ENCODE measurements around the gene PAQR7.

PAQR7 gene

DNA sequence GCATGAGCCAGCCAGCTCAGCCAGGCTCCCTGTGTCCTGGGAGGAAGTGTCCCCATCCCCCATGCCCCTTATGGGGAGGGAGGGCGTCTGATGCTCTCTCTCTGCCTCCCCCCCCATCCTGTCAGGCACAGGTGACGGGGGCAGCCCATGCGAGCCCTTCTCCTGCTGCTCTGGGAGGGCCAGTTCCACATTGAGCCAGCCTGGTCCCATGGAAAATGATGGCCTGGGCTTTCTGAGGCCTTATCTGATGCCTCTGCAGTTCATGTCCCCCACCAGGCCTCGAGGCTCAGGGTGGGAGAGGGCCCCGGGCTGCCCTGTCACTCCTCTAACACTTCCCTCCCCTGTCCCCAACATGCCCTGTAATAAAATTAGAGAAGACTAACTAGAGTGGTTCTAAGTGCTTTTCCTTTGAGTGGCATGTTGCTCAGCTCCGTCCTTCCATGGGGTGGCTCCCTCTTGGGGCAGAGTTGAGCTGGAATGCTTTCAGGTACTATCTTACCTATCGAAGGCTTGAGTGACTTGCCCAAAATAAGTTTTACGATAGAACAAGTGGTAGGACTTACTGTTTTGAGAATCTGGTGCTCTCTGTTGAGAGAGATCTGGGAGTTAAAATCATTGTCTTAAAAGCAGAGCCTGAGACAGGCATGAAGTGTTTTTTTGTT is 57.5 kb downstream of the PAQR7 start:
- DNase-seq (ENCODE audit: low read depth), result no peak

GRCh38 chr1:25816112-25816718 is 59.3 kb downstream of the PAQR7 start:
- no peak for DNase-seq (ENCODE audit: low read depth)
- H3K4me3 ChIP-seq (ENCODE audit: low read length), result no peak overlapping the region
- TF ChIP-seq, protein P1, sequence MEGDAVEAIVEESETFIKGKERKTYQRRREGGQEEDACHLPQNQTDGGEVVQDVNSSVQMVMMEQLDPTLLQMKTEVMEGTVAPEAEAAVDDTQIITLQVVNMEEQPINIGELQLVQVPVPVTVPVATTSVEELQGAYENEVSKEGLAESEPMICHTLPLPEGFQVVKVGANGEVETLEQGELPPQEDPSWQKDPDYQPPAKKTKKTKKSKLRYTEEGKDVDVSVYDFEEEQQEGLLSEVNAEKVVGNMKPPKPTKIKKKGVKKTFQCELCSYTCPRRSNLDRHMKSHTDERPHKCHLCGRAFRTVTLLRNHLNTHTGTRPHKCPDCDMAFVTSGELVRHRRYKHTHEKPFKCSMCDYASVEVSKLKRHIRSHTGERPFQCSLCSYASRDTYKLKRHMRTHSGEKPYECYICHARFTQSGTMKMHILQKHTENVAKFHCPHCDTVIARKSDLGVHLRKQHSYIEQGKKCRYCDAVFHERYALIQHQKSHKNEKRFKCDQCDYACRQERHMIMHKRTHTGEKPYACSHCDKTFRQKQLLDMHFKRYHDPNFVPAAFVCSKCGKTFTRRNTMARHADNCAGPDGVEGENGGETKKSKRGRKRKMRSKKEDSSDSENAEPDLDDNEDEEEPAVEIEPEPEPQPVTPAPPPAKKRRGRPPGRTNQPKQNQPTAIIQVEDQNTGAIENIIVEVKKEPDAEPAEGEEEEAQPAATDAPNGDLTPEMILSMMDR (conservative IDR thresholded peaks at IDR 0.05; ENCODE audit: low read depth, low read length), result no peak

More for the DNA sequence above, 57.5 kb downstream of the PAQR7 start:
- H3K4me3 ChIP-seq (ENCODE audit: low read length), result no peak overlapping the region
- TF ChIP-seq, protein P1 (conservative IDR thresholded peaks at IDR 0.05; ENCODE audit: low read depth, low read length), result peak; percentile 37

- no peak for DNase-seq (ENCODE audit: low read depth)
- no peak overlapping the region for H3K4me3 ChIP-seq (ENCODE audit: low read length)
- TF ChIP-seq, protein P1 (conservative IDR thresholded peaks at IDR 0.05; ENCODE audit: low read depth, low read length), result no peak
Measured at GRCh38 chr1:25815208-25816111, 60.0 kb downstream of the PAQR7 start.

DNA sequence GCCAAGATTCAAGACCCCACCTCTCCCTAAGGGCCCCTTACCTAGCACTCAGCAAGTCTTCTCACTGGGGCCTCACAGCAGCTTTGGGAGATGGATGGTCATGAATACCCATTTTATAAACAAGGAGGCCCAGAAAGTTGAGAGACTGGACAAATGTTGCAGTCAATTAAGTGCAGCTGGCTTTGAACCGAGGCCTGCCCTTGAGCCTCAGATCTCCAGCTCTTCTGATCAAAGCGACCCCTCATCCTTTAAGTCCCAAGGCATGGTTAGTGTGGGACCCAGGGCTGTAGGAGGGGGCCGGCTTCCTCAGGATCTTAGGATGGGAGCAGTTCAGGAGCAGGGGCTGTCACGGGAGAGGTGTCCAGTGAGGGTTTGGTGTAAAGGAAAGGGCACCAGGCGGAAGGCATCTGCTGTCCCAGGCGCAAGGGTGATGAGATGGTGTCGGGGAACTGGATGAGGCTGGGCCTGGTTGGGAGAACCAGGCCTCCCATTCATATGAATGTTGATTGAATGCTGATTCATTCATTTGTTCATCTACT is 60.9 kb downstream of the PAQR7 start:
- TF ChIP-seq, protein P1 (conservative IDR thresholded peaks at IDR 0.05; ENCODE audit: low read depth, low read length), result no peak
- DNase-seq (ENCODE audit: low read depth), result no peak
- no peak overlapping the region for H3K4me3 ChIP-seq (ENCODE audit: low read length)

DNA sequence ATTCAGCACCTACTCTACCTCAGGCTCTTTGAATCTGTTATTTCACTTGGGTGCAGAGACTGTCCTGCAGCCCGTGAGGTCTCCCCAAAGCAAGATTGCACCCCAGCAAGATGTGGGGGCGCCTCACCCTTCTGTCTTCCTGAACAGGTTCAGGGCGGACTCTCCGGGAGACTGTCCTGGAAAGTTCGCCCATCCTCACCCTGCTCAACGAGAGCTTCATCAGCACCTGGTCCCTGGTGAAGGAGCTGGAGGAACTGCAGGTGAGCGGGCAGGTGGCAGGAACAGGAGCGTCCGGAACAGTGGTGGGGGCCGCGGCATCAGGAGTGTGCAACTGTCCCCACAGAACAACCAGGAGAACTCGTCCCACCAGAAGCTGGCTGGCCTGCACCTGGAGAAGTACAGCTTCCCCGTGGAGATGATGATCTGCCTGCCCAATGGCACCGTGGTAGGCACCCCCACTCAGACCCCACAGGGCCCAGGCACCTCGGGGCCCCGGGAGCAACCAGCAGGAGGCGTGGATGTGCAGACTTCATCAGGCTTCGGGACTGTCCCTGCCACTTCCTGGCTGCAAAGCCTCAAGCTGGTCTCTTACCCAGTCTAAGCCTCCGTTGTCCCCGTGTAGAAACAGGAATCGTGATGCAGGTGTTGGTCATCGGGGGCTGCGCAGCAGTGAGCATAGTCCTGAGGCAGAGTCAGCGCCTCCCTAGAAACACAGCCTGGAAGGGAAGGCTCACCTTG is 61.6 kb downstream of the PAQR7 start:
- DNase-seq (ENCODE audit: low read depth), result no peak
- TF ChIP-seq, protein P1 (conservative IDR thresholded peaks at IDR 0.05; ENCODE audit: low read depth, low read length), result no peak
- H3K4me3 ChIP-seq (ENCODE audit: low read length), result no peak overlapping the region

GRCh38 chr1:25813071-25813733 is 62.3 kb downstream of the PAQR7 start:
- DNase-seq (ENCODE audit: low read depth), result no peak
- no peak overlapping the region for H3K4me3 ChIP-seq (ENCODE audit: low read length)
- TF ChIP-seq, protein P1 (conservative IDR thresholded peaks at IDR 0.05; ENCODE audit: low read depth, low read length), result no peak
